HG03439 (cell line): ENCODE measurements around the gene MSMB.
"Not testable (repeated sequence)": the region's sequence is repeated elsewhere in the genome, so short reads cannot be mapped to it uniquely, and the experiment has no call there.

Source experiments
- ATAC-seq: cut with Tn5 transposase; IDR thresholded peaks from one replicate; pipeline ENCODE4 v1.9.1; 2021; ENCODE audit warnings: mild to moderate bottlenecking, moderate library complexity; ENCODE audit not compliant: unreplicated experiment

MSMB gene

DNA sequence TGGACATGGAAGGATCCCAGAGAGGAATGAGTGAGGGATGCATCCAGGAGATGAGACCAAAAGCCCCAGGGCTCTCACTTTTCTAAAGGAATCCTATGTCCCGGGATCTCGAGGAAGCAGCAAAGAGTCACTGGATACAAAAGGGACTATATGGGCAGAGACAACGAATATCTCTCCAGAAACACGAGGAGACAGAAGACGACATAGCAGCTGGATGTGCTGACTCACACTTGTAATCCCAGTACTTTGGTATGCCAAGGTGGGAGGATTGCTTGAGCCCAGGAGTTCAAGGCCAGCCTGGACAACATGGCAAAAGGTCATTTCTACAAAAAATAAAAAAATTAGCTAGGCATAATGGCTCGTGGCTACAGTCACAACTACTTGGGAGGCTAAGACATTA lies 24.7 kb upstream of the MSMB start:
- ATAC-seq, result no peak

DNA sequence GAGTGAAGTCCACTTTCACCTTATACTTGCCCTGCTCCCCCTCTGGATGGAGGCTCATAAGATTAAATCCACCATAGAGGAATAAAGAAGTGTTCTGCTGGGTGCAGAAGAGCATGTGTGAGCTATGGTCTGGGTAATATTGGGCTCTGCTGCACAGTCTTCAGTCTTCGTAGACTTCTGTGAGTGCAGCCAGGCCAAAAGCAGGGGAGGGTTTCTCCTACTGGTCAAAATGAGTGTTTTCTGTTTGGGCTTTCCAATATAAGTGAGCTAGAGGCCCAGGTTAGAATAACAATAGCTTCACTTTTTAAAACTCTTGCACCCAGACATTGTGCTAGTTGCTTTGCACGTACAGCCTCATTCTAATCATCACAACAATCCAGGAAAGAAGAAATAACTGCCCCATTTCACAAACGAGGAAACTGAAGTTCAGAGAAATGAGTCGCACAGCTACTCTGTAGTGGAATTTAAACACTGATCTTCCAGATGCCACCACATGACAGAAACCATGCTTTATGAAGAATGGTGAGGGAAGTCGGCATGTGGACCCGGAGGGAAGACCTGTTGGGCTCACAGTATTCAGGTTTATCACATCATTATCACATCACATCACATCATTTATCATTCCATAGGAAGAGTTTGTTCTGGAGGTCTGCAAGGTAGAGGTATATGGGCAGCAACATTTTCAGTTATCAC lies 23.8 kb upstream of the MSMB start:
- ATAC-seq, result no peak

DNA sequence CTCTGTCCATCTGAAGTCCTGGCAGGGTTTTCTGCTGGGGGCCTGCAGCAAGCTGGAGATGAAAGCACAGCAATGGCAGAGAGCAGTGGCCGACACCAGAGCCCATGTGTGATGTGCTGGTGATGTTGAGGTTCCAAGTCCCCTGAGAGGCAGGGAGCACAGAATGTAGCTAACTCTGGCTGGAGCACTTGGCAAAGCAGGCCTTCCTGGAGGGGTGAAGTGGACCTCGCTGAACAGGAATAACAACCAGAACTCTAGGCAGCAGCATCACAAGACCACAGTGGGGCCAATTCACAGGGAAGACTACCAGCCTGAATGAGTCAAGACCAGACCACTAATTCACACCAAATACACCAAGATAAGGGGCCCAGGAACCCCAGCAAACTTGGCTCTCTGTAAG lies 22.8 kb upstream of the MSMB start:
- ATAC-seq, result no peak

DNA sequence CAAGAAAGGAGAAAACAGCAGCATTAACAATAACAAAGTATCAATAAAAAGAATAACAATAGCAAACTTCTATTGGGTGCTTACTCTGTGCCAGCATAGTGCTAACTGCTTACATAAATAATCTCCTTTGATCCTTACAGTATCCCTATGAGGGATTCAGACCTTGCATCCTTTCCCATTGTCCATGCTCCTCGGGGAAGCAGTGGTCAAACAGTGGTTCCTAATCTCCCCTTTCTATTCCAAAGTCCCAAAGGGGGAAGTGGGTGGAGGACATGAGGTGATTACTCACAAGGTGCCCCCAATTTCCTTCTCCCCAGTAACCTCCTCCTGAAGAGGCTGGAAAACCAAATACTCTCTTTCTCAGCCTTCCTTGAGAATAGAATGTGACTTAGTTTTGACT lies 22.0 kb upstream of the MSMB start:
- ATAC-seq, result no peak

DNA sequence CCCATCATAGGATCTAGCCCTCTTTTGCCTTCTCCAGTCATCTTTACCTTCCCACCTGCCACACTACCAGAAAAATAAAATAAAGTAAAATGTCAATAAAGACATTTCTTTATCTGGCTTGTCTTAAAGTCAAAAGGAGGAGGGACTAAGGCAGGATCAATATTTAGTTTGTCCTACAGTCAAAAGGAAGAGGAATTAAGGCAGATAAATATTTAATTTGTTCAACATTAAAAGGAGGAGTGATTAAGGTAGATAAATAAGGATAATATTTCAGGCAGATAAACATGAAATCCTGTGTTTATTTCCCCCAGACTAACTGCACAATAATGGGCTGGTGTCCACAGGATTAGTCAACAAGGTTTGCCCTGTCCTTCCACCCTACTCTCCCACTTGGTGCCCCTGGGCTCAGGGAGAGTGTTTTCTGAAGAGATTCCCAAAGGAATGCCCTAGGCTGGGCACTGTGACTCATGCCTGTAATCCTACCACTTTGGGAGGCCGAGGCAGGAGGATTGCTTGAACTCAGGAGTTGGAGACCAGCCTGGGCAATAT lies 18.3 kb upstream of the MSMB start:
- no peak for ATAC-seq

DNA sequence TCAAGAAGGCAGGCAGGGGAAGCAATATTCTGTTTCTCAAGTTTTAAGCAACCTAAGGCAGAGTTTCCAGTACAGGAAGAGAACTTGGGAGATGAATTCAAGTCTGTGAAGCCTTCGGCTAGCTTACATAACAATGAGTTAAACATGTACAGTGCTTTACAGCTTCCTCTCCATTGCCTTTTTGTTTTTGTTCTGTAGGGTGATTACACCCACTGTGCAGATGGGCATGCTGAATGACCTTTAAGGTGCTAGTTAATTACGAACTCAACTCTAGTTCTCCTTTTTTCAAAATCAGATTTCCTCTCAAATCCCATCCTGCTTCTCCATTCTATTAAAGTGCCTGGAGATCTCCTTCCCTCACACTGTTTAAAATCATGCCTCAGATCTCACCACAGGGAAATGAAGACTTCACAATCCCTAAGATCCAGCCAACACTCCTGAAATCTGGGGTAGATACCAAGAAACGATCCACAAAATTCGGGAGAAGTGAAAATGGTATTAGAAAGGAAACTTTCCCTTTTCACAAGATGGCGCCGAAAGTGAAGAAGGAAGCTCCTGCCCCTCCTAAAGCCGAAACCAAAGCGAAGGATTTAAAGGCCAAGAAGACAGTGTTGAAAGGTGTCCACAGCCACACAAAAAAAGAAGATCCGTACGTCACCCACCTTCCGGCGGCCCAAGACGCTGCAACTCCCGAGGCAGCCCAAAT lies 16.8 kb upstream of the MSMB start:
- no peak for ATAC-seq

DNA sequence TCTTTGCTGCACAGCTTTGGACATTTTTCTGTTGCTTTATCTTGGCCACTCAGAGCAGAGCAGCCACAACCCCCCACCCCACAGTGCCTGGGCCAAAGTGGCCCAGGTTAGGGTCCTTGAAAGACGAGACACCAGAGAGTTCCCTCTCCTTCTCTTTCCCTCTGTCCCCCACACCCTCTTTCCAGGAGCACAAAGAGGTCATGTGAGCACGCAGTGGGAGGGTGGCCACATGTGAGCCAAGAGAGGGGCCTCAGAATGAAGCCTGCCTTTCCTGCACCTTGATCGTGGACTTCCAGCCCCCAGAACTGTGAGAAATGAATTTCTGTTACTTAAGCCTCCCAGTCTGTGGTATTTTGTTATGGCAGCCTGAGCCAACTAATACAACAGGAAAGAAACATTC lies 14.6 kb upstream of the MSMB start:
- ATAC-seq, result no peak

DNA sequence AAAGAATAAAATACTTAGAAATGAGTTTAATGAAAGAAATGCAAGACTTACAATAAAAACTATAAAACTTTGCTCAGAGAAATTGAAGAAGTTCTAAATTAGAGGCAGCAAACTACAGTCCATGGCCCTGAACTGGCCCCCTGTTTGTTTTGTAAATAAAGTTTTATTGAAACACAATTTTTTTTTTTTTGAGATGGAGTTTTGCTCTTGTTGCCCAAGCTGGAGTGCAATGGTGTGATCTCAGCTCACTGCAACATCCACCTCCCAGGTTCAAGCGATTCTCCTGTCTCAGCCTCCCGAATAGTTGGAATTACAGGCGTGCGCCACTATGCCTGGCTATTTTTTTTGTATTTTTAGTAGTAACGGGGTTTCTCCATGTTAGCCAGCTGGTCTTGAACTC lies 11.9 kb upstream of the MSMB start:
- not testable (repeated sequence) for ATAC-seq

DNA sequence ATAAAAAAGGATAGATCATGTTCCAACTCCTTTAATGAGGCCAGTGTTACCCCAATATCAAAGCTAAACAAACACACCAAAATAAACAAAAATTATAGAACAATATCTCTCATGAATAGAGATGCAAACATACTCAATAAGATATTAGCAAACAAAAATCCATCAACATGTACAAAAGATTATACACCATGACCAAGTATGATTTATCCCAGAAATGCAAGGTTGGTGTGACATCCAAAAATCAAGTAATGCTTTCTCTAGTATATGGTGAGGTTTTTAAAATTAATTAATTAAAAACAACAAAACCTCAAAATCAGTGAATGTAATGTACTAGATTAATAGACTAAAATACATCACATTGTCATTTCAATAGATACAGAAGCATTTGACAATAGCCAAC lies 11.0 kb upstream of the MSMB start:
- no peak for ATAC-seq

DNA sequence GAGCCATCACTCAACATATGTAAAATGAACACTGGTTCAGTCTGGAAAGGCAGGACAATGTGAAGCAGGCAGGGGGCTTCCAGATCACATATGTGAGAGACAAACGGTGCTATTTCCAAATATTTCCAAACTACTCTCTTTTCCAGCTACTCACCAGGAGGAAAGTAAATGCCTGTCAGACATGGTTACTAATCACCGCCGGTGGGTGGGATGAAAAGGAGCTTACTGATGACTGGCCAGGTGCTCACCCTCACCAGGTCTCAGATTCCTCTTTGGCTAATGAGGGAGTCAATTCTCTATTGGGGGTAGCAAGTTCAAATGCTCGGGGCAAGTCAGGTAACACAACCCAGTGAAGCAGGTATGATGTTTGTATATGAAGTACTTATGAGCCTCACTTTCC lies 9.7 kb upstream of the MSMB start:
- ATAC-seq, result no peak

DNA sequence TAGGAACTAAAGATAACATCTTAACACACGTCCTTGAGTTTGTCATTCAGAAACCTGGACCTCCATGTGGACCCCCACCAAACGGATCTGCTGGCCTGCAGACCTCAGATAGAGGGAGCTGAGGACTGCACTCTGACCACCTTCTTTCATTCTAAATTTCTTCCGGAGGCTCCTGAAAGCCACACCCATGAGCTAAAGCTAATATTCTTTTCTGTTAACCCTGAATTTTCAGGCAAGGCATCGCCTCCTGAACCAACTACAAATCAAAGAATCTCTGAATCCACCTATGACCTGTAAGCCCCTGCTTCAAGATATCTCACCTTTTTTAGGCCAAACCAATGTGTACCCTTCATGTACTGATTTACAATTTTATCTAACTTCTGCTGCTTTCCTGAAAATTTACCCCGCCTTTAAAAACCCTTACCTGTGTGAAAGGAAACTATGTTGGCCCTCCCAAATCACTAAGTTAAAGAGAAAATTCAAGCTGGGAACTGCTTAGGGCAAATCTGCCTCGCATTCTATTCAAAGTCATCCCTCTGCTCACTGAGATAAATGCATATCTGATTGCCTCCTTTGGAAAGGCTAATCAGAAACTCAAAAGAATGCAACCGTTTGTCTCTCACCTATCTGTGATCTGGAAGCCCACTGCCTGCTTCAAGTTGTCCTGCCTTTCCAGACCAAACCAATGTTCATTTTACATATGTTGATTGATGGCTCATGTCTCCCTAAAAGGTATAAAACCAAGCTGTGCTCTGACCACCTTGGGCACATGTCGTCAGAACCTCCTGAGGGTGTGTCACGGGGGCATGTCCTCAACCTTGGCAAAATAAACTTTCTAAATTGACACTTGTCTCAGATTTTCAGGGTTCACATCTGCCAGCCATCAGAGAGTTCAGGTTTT lies 7.7 kb upstream of the MSMB start:
- ATAC-seq, result no peak

DNA sequence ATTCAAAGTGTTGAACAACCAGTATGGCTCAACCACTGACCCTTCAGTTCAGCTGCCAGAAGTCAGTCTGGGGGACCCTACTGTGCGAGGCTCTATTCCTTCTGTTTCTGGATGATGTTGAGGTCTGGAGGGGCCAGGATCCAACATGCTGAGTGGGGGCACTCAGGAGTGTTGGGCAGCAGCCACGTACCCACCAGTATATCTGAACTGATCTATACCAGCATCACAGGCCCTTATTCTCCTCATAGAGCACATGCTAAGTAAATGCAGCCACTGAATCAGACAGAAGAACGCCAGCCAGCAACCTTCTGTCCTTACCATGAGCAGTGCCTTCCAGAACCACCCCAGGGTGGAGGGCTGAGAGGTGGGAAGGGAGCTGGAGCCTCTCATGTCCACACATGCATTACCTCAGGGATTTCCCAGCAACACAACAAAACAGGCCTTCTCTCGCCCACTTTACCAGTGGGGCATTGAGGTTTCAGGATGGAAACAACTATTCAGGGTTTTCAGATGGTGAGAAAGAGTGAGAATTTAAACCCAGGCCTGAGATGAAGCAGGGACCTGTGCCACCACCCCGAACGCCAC lies 6.8 kb upstream of the MSMB start:
- no peak for ATAC-seq

DNA sequence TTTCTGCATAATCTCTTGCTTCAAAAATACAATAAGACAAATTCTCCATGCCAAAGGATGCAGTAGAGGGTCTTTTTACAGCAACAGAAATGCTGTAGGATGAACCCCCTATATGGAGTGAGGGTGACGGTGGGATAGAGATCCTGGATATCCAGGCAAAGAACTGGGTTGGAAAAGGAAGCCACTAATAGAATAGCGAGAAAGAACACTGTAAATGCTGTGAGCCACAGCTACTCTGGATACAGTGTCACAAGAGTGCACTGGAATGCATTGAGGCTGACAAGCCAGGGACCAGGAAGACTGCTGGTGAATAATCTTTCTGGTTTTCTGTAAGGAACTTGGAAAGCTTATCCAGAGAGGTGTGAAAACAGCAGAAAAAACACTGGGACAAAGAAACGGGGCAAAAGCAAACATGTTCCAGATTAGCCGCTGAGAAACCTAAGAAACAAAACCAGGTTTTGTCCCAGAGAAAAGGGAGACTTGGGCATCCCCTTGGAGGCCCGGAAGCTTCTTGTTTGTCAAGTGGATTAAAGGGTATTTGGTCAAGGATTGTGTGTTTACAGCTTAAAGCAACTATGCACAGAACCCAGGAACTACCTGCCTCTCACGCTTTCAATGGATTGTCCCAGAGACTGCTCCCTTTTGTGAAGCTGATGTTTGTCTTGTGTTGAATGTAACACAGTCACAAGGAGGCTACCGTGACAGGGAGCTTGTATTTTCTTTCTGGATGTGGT lies 6.2 kb upstream of the MSMB start:
- ATAC-seq, result no peak

DNA sequence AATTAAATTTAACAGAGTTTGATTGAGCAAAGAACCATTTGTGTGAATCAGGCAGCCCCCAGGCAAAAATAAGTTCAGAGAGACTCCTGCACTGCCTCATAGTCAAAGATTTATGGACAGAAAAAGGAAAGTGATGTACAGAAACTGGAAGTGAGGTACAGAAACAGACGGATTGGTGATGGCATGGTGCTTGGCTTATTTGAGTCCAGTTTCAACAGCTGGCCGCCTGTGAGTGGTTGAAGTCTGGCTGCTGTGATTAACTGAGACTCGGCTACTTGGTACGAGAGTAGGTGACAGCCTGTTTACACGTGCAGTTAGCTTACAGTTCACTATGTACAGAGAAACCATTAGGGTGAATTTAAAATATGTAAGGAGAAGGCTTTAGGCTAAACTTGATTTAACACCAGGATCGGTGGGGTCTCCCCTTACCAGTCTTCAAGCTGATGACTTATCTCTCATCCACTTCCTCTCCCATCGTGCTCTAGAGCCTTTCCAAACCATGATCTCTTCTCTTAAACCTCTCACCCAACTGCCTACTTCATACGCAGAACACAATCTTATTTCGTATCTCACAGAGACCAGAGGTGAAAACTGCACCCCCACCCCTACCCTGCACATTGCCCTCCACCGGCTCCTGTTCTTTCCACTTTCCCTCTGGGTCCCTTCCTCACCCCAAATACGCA lies 5.0 kb upstream of the MSMB start:
- ATAC-seq, result no peak

DNA sequence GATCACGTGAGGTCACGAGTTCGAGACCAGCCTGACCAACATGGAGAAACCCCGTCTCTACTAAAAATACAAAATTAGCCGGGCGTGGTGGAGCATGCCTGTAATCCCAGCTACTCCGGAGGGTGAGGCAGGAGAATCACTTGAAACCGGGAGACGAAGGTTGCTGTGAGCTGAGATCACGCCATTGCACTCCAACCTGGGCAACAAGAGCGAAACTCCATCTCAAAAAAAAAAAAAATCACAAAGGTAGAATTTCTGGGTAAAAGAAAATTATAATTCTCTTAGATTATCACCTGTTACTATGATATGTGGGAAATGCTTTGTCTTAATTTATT lies 3.4 kb upstream of the MSMB start:
- ATAC-seq, result not testable (repeated sequence)

DNA sequence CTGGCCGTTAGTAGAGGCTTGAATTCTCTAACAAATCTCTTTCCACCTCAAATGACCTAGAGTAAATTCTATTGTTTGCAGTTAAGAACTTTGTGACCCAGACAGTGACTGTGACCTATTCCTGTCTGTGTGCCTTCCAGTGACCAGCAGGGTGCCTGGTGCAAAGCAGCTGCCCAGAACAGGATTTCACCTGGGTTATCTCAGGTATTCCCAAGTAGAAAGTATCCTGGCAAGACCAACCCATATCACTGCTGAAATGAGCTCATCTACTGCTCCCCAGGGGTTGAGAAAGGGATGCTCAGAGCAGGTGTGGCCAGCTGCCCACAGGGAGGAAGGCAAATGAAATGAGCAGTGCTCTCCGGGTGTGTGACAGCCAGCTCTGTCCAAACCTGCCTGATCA lies 2.1 kb upstream of the MSMB start:
- ATAC-seq, result no peak

DNA sequence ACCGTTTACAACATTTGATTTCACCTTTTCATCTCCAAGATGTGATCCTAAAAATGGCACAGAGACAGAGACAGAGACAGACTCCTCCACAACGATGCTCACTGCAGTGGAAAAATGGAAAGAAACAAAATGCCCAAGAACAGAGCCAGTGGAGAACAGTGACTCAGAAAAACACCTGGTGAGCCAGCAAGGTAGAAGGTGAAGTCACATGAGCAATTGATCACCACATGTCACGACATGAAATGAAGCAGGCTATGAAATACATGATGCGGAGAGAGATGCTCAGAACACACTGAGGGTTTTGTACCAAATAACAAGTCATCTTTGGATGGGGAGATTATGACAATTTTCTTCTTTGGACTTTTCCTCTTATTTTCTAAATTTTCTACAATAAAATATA lies 3.5 kb downstream of the MSMB start:
- ATAC-seq, result no peak

DNA sequence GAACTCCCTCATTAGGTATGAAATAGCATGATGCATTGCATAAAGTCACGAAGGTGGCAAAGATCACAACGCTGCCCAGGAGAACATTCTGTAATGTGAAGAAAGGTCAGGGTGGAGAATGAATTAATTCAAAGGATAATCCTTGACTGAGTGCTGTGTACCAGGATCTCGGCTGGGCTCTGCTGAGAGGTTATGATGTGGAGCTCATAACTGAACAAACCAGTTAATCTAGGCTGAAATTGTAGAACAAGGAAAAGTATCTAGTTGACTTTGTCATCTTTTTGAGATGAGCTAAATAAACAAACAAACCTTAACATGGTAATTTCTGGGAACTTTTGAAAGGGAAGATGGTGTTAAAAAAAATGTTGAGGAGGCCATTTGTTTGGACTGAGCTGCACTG lies 6.1 kb downstream of the MSMB start:
- no peak for ATAC-seq

DNA sequence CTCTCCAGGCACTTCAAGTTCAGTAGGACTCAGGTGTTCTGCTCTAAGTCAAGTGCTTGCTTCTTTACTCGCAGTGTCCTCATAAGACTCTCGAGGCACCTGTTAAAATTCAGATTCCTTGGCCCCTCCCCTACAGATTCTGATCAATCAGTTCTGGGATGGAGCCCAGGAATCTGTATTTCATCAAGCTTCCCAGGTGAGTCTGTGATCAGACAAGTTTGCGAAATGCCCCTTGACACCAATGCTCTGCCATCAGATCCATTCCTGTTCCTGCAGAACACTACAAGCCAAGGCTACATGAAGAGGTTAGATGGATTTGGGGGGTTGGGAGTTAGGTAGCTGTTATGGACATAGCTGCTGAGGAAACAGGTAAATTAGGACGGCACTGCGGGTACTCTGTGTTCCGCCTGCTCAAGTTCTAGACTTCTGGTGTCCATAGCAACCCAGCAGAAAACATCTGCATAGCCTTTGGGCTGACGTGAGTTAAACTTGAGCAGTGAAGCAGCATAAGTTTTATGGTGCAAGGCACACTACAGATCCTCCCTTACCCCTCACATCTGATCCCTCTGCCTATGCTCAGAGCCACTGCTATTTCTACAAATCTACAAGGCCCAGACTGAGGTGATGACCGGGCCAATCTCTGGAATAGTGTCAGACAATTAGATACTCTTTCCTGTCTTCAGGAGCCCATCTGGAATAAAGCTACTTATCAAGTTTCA lies 8.8 kb downstream of the MSMB start:
- no peak for ATAC-seq
